ENCODE data around the gene POLA1.

- TF ChIP-seq POLR2A (IDR thresholded peaks at IDR 0.05; ENCODE audit: low read length) = no peak
- TF ChIP-seq GATA1 (IDR thresholded peaks at IDR 0.05; ENCODE audit: low read depth, low read length) = no peak
Measured at GRCh38 chrX:25014366-25014838, 320.7 kb downstream of the POLA1 start.

Data from erythroblast (primary cell).